WTC11 (cell line): ENCODE results near the gene TAF6. TPM values are rescaled to one million over a fixed set of nuclear protein-coding genes. Genes with fewer than 3 reads are reported as not detected.

Source experiments
- AFF4 ChIP-seq: sonication (generic); formaldehyde crosslinking; IDR thresholded peaks from 2 replicates; pipeline ENCODE4 v1.8.1; 2023; ENCODE audit warnings: mild to moderate bottlenecking, missing genetic modification reagents, borderline replicate concordance
- ARID4B ChIP-seq: sonication (generic); formaldehyde crosslinking; IDR thresholded peaks from 2 replicates; pipeline ENCODE4 v1.8.0; 2023; ENCODE audit warnings: missing genetic modification reagents, mild to moderate bottlenecking, borderline replicate concordance
- CTCF ChIP-seq: fragments of 200-600 bp; IDR thresholded peaks from 2 replicates; pipeline ENCODE4 v1.8.0; 2022; ENCODE audit warnings: antibody characterized with exemption
- E2F1 ChIP-seq: sonication (generic); formaldehyde crosslinking; IDR thresholded peaks from 2 replicates; pipeline ENCODE4 v1.8.0; 2022; ENCODE audit warnings: mild to moderate bottlenecking, missing genetic modification reagents
- E2F4 ChIP-seq: sonication (generic); formaldehyde crosslinking; IDR thresholded peaks from 2 replicates; pipeline ENCODE4 v1.8.1; 2022; ENCODE audit warnings: low read depth, mild to moderate bottlenecking, moderate library complexity, missing genetic modification reagents, borderline replicate concordance
- E2F5 ChIP-seq: sonication (generic); formaldehyde crosslinking; IDR thresholded peaks from 2 replicates; pipeline ENCODE4 v1.8.1; 2022; ENCODE audit warnings: mild to moderate bottlenecking, moderate library complexity, missing genetic modification reagents
- ELF4 ChIP-seq: sonication (generic); formaldehyde crosslinking; IDR thresholded peaks from 2 replicates; pipeline ENCODE4 v1.8.1; 2022; ENCODE audit warnings: low read depth, mild to moderate bottlenecking, moderate library complexity, missing genetic modification reagents
- FOXP1 ChIP-seq: sonication (generic); formaldehyde crosslinking; IDR thresholded peaks from 2 replicates; pipeline ENCODE4 v1.8.0; 2022; ENCODE audit warnings: missing genetic modification reagents, mild to moderate bottlenecking, moderate library complexity, borderline replicate concordance
- GABPB1 ChIP-seq: sonication (generic); formaldehyde crosslinking; IDR thresholded peaks from 2 replicates; pipeline ENCODE4 v1.8.1; 2023; ENCODE audit warnings: mild to moderate bottlenecking, missing genetic modification reagents
- MYBL2 ChIP-seq: sonication (generic); formaldehyde crosslinking; IDR thresholded peaks from 2 replicates; pipeline ENCODE4 v1.8.1; 2023; ENCODE audit warnings: mild to moderate bottlenecking, moderate library complexity, missing genetic modification reagents
- NFATC4 ChIP-seq: fragments of 250-450 bp; sonication (Bioruptor Pico); IDR thresholded peaks from 2 replicates; pipeline ENCODE4 v1.9.0; 2021; ENCODE audit warnings: mild to moderate bottlenecking
- NR3C1 ChIP-seq: sonication (generic); formaldehyde crosslinking; conservative IDR thresholded peaks from 2 replicates; pipeline ENCODE4 v1.8.1; 2023; ENCODE audit warnings: low read depth, mild to moderate bottlenecking, missing genetic modification reagents
- PRDM15 ChIP-seq: sonication (generic); formaldehyde crosslinking; IDR thresholded peaks from 2 replicates; pipeline ENCODE4 v1.8.0; 2022; ENCODE audit warnings: missing genetic modification reagents
- TEAD4 ChIP-seq: sonication (generic); formaldehyde crosslinking; IDR thresholded peaks from 2 replicates; pipeline ENCODE4 v1.8.0; 2022; ENCODE audit warnings: mild to moderate bottlenecking, missing genetic modification reagents
- USF2 ChIP-seq: sonication (generic); formaldehyde crosslinking; IDR thresholded peaks from 2 replicates; pipeline ENCODE4 v1.8.1; 2023; ENCODE audit warnings: mild to moderate bottlenecking, missing genetic modification reagents, moderate library complexity
- ZNF317 ChIP-seq: sonication (generic); formaldehyde crosslinking; IDR thresholded peaks from 2 replicates; pipeline ENCODE4 v1.8.1; 2023; ENCODE audit warnings: low read depth, mild to moderate bottlenecking, moderate library complexity, missing genetic modification reagents, borderline replicate concordance
- ZSCAN18 ChIP-seq: fragments of 250-450 bp; sonication (Bioruptor Pico); IDR thresholded peaks from 2 replicates; pipeline ENCODE4 v2.1.2; 2022; ENCODE audit warnings: mild to moderate bottlenecking, moderate library complexity
- total RNA-seq: library from RNA; stranded (reverse); gene quantifications from 3 replicates; pipeline ENCODE4 v1.2.3, GENCODE V29; 2021

The TAF6 gene
- total RNA-seq, 1 experiment from 2014 or later, result 121 TPM

GRCh38 chr7:100148559-100149328, 29.6 kb upstream of the TAF6 start, which contains the start of gene LAMTOR4 (continued):
- 0 out of 2 replicates have a peak, but pooled peaks have one; percentile 40 for TF ChIP-seq ARID4B (CRISPR knock-in tag)
- TF ChIP-seq MYBL2, result 0 out of 2 replicates have a peak, but pooled peaks have one; percentile 25
- no peak for TF ChIP-seq E2F1 (CRISPR knock-in tag)
- TF ChIP-seq FOXP1 (CRISPR knock-in tag), result no peak; the same call in 1 of the 2 replicates
- TF ChIP-seq USF2 (CRISPR knock-in tag), result peak; percentile 97
- no peak for TF ChIP-seq NR3C1
- TF ChIP-seq TEAD4 (CRISPR knock-in tag), result no peak
- no peak for TF ChIP-seq ELF4
- TF ChIP-seq AFF4 (CRISPR knock-in tag), result no peak
- peak; percentile 79 for TF ChIP-seq PRDM15 (CRISPR knock-in tag)
- TF ChIP-seq GABPB1 (CRISPR knock-in tag), result peak; percentile 57; the same call in 1 of the 2 replicates
- 0 out of 2 replicates have a peak, but pooled peaks have one; percentile 64 for TF ChIP-seq E2F5 (CRISPR knock-in tag)
- TF ChIP-seq ZSCAN18, result no peak
- no peak for TF ChIP-seq NFATC4 (CRISPR knock-in tag)
- TF ChIP-seq ZNF317, result no peak
- TF ChIP-seq CTCF, result no peak
- no peak for TF ChIP-seq E2F4 (CRISPR knock-in tag)
